Ascending aorta (tissue), 2 donors: ENCODE data around the gene UTP3. TPM values are rescaled to one million over a fixed set of nuclear protein-coding genes. Genes with fewer than 3 reads are reported as not detected.

ENCODE experiments used
- DNase-seq, 2 donors: peaks; one replicate each; pipeline ENCODE4 v3.0.0-alpha.2; 2019; ENCODE audit warnings: low spot score in 2 of 2
- H3K27ac ChIP-seq, 2 donors: fragments of 200-600 bp; sonication (generic); one replicate each; pipeline ENCODE4 v1.5.1; 2016 to 2017; ENCODE audit warnings: mild to moderate bottlenecking in 1 of 2
- H3K27me3 ChIP-seq: fragments of 200-600 bp; sonication (generic); one replicate; pipeline ENCODE4 v1.5.1; 2017
- H3K36me3 ChIP-seq, 2 donors: fragments of 200-600 bp; sonication (generic); one replicate each; pipeline ENCODE4 v1.5.1; 2016
- H3K4me1 ChIP-seq, 2 donors: fragments of 200-600 bp; sonication (generic); one replicate each; pipeline ENCODE4 v1.5.1; 2016 to 2017; ENCODE audit warnings: mild to moderate bottlenecking in 1 of 2
- H3K4me3 ChIP-seq, 2 donors: fragments of 200-600 bp; sonication (generic); one replicate each; pipeline ENCODE4 v1.5.1; 2016 to 2017; ENCODE audit warnings: mild to moderate bottlenecking in 1 of 2
- H3K9me3 ChIP-seq, 2 donors: fragments of 200-600 bp; sonication (generic); one replicate each; pipeline ENCODE4 v1.5.1; 2016
- intact Hi-C: fragments of 100-400 bp; cut with DNase I; formaldehyde crosslinking; loops from one replicate; pipeline ENCODE4 v1.15.1; 2023
- total RNA-seq: library from RNA; depleted of rRNA; stranded (reverse); fragments of >200 nt; gene quantifications from one replicate; pipeline ENCODE4 v1.1.0, GENCODE V29; 2016
- TF ChIP-seq, protein P1 (sequence below), 3 experiments: fragments of 200-600 bp in 2 of 3; fragments of 450-650 bp in 1 of 3; sonication (generic) in 2 of 3; IDR thresholded peaks; one replicate each; pipeline ENCODE4 v1.5.1; 2016 to 2019; ENCODE audit warnings: antibody characterized with exemption in 3 of 3, mild to moderate bottlenecking in 1 of 3, moderate library complexity in 1 of 3

Gene UTP3
- total RNA-seq, 1 donor from 2014 or later, result 3.2 TPM

DNA sequence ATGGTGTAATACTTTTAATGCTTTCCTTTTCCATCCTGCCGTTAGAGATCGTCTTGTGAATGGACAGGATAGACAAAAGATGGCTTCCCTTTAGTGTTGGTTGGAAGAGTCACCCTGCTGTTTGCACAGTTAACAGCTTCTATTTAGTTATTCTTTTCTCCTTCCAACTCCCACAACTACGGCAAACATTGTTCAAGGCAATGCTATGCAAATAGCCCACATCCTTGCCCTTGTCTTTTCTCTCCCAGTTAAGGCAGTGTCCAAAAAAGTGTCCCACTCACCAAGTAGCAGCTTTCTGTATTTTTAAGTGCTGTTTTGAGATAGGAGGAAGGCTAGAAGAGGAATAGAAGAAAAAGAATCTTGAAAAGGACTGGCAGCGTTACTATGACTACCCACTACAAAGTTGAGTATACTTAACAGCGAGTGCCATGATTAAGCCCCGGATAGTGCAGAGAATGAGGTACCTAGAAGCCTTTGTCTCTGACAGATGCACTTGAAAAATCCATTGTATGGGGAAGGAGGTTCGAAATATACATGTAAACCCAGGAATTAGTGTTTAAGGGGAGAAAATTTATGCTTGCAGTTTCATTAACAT lies 21.4 kb downstream of the UTP3 start:
- TF ChIP-seq, protein P1, sequence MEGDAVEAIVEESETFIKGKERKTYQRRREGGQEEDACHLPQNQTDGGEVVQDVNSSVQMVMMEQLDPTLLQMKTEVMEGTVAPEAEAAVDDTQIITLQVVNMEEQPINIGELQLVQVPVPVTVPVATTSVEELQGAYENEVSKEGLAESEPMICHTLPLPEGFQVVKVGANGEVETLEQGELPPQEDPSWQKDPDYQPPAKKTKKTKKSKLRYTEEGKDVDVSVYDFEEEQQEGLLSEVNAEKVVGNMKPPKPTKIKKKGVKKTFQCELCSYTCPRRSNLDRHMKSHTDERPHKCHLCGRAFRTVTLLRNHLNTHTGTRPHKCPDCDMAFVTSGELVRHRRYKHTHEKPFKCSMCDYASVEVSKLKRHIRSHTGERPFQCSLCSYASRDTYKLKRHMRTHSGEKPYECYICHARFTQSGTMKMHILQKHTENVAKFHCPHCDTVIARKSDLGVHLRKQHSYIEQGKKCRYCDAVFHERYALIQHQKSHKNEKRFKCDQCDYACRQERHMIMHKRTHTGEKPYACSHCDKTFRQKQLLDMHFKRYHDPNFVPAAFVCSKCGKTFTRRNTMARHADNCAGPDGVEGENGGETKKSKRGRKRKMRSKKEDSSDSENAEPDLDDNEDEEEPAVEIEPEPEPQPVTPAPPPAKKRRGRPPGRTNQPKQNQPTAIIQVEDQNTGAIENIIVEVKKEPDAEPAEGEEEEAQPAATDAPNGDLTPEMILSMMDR (IDR thresholded peaks at IDR 0.05), result no peak
- no peaks in the 10 kb centered on the region for H3K36me3 ChIP-seq
- H3K4me1 ChIP-seq, result peaks cover 0 to 11% of the 10 kb centered on the region in 2 donors
- H3K27ac ChIP-seq, result no peak overlapping the region
- DNase-seq, result no peak
- no peaks in the 10 kb centered on the region for H3K9me3 ChIP-seq
- no peak overlapping the region for H3K4me3 ChIP-seq
- no peaks in the 10 kb centered on the region for H3K27me3 ChIP-seq
- intact Hi-C loops, result loop anchor here (5.0 kb wide), 1 partner anchor 478 kb away; no protein-coding TSS in a partner anchor

DNA sequence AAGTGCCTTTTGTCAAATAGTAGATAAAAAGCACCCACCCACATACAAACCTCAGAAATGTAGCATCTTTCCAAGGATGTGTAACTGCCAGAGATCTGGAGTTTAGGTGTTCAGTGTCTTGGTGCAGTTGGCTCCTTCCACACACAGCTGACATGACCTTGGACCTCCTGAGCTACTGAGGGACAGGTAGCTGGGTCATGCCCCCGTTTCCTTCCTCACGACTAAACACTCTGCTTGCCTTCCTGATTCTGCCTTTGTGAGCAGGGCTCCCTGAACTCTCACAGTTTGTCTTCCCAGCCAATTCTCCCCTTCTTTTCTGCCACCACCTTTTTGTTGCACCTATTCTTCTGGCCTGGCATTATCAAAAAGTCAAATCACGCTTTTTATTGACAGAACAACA lies 23.3 kb downstream of the UTP3 start:
- TF ChIP-seq, protein P1 (IDR thresholded peaks at IDR 0.05), result no peak
- Histone ChIP-seq H3K4me3 (no peak overlapping the region), H3K4me1 (peaks cover 0 to 6% of the 10 kb centered on the region in 2 donors), H3K27me3 (no peaks in the 10 kb centered on the region), H3K9me3 (no peaks in the 10 kb centered on the region), H3K27ac (no peak overlapping the region), H3K36me3 (no peaks in the 10 kb centered on the region)
- DNase-seq, result no peak
- intact Hi-C loops, result no loop called here

DNA sequence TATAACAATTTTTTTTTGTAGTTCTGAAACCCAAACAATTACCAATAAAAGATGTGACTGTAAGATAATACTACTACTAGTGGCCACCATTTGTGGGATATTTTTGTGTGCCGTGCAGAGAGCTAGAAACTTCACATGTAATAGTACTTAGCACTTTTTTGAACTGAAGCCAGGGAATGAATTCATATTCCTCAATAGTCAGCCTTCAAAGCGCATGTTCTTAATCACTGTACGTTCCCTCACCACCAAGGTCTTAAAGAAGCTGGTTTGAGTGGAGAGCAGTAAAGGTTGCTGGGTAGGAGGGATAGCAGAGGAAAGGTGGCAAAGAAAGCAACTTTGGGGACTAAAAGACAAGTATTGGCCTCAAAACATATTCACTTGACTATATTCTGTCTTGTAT lies 23.8 kb downstream of the UTP3 start:
- Histone ChIP-seq H3K4me1 (peaks cover 0 to 2% of the 10 kb centered on the region in 2 donors), H3K9me3 (no peaks in the 10 kb centered on the region), H3K27me3 (no peaks in the 10 kb centered on the region), H3K36me3 (no peaks in the 10 kb centered on the region), H3K27ac (no peak overlapping the region), H3K4me3 (no peak overlapping the region)
- intact Hi-C loops, result no loop called here
- DNase-seq, result no peak
- TF ChIP-seq, protein P1 (IDR thresholded peaks at IDR 0.05), result no peak

DNA sequence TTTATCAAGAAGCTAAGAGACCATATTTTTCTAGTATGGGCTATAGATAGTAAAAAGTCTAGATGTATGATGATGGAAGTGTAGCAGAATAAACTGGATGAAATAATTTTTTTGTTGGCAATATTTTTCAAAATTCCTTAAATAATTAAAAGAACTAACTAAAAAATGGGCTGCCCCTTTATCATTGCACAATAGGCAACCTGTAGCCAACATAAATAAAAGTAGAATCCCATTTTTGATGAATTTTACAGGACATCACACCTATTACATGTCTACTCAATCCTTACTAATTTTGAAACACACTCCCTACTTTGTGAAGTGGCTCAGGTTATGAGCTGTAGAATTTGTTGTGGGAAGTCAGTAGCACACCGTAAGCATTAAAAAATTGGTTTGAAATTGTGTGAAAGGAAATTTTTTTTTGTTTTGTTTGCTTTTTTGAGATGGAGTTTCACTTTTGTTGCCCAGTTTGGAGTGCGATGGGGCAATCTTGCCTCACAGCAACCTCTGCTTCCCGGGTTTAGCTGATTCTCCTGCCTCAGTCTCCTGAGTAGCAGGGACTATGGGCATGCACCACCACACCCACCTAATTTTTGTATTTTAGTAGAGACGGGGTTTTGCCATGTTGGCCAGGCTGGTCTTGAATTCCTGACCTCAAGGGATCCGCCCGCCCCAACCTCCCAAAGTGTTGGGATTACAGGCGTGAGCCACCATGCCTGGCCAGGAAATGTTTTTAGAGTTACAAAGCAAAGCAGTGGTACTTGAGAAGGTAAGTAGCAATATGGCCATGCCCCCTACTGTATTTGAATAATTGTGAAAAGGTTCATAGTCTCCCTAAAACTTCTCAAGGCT lies 24.5 kb downstream of the UTP3 start:
- no peaks in the 10 kb centered on the region for H3K36me3 ChIP-seq
- TF ChIP-seq, protein P1 (IDR thresholded peaks at IDR 0.05), result no peak
- no peaks in the 10 kb centered on the region for H3K27me3 ChIP-seq
- no peak overlapping the region for H3K4me3 ChIP-seq
- intact Hi-C loops, result no loop called here
- no peak overlapping the region for H3K27ac ChIP-seq
- H3K4me1 ChIP-seq, result no peaks in the 10 kb centered on the region
- DNase-seq, result no peak
- H3K9me3 ChIP-seq, result no peaks in the 10 kb centered on the region

DNA sequence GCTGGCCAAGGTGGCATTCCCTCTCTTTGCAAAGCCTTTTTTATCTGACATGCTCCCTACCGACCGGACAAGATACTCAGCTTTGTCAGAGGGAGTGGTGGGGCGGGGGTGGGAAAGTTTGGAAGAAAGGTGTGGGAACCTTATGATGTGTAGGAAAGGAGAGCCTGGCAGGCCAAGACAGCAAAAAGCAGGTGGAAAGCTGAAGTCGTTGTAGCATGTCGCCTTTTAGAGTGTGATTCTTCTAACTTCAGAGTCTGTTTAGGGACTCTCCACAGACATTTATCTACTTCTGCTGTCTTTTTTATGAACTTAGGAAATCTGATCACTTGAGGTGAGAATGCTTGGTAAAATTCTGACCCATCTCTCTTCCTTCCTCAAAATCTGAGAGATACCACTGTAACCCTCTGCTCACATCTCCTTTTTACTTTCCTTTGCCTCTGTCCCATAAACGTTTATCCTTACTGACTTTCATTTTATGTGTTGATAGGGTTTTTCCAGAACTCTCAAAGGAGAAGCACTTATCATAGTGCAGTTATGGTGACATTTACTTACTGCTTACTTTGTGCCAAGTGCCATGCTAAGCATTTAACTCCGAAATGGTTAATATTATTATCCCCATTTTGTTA lies 25.2 kb downstream of the UTP3 start:
- no peak overlapping the region for H3K27ac ChIP-seq
- no peaks in the 10 kb centered on the region for H3K36me3 ChIP-seq
- no peak for DNase-seq
- H3K4me1 ChIP-seq, result no peaks in the 10 kb centered on the region
- no peak overlapping the region for H3K4me3 ChIP-seq
- intact Hi-C loops, result no loop called here
- H3K9me3 ChIP-seq, result no peaks in the 10 kb centered on the region
- TF ChIP-seq, protein P1 (IDR thresholded peaks at IDR 0.05), result no peak
- H3K27me3 ChIP-seq, result no peaks in the 10 kb centered on the region
